AG10803 (cell line): Measurements from ENCODE around the gene KRTAP3-3.

Source experiments
- DNase-seq: peaks from one replicate; pipeline ENCODE4 v3.0.0; 2010; ENCODE audit warnings: low read depth
- H3K4me3 ChIP-seq: 2 replicates; pipeline ENCODE4 v1.5.1; 2011; ENCODE audit warnings: mild to moderate bottlenecking, low read length, control low read depth
- CTCF ChIP-seq: conservative IDR thresholded peaks from 2 replicates; pipeline ENCODE4 v1.5.1; 2011; ENCODE audit warnings: mild to moderate bottlenecking, low read length, control low read depth, inconsistent platforms

The KRTAP3-3 gene

GRCh38 chr17:40952154-40952553 lies 41.8 kb downstream of the KRTAP3-3 start:
- no peak overlapping the region for H3K4me3 ChIP-seq
- no peak for TF ChIP-seq CTCF
- no peak for DNase-seq

- DNase-seq: no peak
- no peak for TF ChIP-seq CTCF
- no peak overlapping the region for H3K4me3 ChIP-seq
These were observed 42.8 kb downstream of the KRTAP3-3 start for GRCh38 chr17:40951011-40951622.

- H3K4me3 ChIP-seq: no peak overlapping the region
- DNase-seq: no peak
- TF ChIP-seq CTCF: no peak
These were observed 43.8 kb downstream of the KRTAP3-3 start for GRCh38 chr17:40950176-40950575.

- TF ChIP-seq CTCF: no peak
- H3K4me3 ChIP-seq: no peak overlapping the region
- DNase-seq: no peak
These were observed 44.5 kb downstream of the KRTAP3-3 start for GRCh38 chr17:40949418-40949817.

GRCh38 chr17:40947929-40948328 lies 46.0 kb downstream of the KRTAP3-3 start:
- no peak for TF ChIP-seq CTCF
- DNase-seq: no peak
- H3K4me3 ChIP-seq: no peak overlapping the region

- no peak for TF ChIP-seq CTCF
- DNase-seq: no peak
- no peak overlapping the region for H3K4me3 ChIP-seq
These were observed 48.5 kb downstream of the KRTAP3-3 start for GRCh38 chr17:40945414-40945813.

- no peak for DNase-seq
- H3K4me3 ChIP-seq: no peak overlapping the region
- TF ChIP-seq CTCF: no peak
These were observed 49.4 kb downstream of the KRTAP3-3 start for GRCh38 chr17:40944531-40944930.
